Activated naive CD8-positive, alpha-beta T cell treated with anti-CD3 and anti-CD28 coated beads, Interleukin-2, amount 50 U/mL, for 16 hours (primary cell): Measurements from ENCODE around the gene ATF3.

Experiments
- DNase-seq: peaks from one replicate; pipeline ENCODE4 v3.0.0-alpha.2; 2020; ENCODE audit warnings: low read depth, low spot score

Gene ATF3

DNA sequence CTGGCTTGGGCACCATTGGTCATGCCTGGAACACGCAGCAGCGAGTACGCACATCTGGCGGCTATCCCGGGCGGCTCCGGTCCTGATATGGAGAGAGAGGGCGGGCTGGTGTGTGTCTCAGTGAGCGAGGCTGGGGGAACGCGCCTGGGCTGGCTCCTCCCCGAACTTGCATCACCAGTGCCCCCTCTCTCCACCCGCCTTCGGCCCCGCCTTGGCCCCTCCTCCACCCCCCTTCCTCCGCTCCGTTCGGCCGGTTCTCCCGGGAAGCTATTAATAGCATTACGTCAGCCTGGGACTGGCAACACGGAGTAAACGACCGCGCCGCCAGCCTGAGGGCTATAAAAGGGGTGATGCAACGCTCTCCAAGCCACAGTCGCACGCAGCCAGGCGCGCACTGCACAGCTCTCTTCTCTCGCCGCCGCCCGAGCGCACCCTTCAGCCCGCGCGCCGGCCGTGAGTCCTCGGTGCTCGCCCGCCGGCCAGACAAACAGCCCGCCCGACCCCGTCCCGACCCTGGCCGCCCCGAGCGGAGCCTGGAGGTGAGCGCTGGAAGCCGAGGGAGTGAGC lies at the start of gene ATF3:
ATF3 (plus strand) TSS at position 370 of the 567 bp plus-strand sequence. CDS start 6,261 bp downstream, outside the sequence.
- peak; percentile 86 for DNase-seq

DNA sequence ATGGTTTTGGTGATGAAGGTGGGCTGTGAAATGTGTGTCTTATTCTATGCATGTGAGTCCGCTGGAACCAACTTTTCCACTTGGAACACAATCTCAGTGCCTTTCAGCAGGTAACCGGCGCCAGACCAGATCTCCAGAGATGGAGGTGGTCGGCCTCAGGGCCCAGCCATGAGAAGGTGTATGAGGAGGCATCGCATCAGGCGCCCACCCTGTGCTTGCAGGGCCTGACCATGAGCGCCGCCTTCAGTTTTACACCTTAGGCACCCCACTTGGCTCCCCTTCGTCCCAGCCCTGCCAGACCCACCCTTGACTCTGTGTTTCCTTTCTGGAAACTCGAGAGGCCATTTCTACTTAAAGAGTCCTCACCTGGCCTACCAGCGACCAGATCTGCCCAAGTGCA lies 48.6 kb upstream of the ATF3 start:
- DNase-seq: no peak

- DNase-seq: no peak
Observed at GRCh38 chr1:212560933-212561460, 47.6 kb upstream of the ATF3 start.

DNA sequence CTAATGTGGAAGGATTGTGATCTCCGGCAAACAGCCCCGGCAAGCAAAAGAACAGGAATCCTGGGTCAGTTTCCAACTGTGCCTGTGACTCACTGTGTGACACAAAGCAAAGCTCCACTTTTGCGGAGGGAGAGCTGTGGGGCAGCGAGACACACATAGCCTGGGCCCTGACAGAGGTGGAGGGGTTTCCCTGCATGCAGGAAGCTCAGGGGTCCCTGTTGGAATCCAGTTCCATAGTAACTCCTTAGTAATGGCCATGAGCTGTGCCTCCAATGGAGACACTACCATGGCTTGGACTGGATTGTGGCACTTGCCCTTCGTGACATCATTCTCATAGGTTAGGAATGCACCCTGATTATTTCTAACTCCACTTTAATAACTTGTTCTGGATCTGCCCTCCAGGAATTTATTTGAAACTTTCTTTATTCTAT lies 47.0 kb upstream of the ATF3 start:
- DNase-seq: no peak

DNA sequence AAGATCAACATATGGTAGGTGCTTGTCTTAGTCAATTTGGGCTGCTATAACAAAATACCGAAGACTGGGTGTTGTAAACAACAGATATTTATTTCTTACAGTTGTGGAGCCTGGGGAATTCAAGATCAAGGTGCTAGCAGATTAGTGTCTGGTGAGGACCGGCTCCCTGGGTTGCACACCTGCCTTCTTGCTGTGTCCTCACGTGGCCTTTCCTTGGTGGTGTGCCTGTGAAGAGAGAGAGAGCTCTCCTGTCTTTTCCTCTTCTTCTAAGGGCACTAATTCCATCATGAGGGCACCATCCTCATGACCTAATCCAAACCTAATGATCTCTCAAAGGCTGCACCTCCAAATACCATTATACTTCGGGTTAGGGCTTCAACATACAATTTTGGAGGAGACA lies 45.8 kb upstream of the ATF3 start:
- no peak for DNase-seq

DNA sequence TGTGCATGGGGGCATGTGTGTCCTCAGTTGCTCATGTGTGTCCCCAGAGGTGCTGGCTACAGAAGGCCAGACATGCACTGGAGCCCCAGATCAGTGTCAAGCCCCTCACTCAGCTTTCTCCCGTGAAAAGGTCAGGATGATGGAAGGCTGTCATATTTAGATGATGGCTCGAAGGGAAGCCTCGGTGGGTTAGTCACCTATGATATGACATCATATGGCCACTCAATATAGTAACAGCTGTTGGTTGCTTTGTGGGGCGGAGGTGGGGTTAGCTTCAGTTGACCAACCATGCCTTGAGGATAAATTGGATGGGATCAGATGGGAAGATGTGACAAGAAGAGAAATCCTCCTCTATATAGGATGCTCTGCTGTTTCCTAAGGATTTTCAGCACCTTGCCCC lies 43.5 kb upstream of the ATF3 start:
- DNase-seq: no peak

- DNase-seq: no peak
Observed at GRCh38 chr1:212565571-212566305, 42.8 kb upstream of the ATF3 start.

GRCh38 chr1:212566522-212567479 lies 41.8 kb upstream of the ATF3 start:
- DNase-seq: peak; percentile 34

DNA sequence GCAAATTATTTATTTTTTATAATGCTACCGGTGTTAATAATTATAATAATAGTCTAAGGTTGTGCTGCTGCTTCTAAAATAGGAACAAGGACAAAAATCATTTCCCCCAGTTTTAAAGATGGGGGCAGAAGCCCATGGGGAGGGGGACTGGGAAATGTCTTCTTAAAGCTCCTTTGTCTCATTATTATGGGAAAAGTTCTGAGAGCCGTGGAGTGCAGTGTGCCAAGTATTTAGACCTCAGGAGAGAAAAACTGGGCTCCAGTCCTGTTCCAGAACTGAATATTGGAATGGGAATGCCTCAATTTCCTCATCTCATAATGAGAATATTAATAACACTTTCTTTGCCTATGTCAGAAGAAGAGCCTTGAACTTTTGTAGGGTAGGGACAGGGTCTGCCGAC lies 40.9 kb upstream of the ATF3 start:
- no peak for DNase-seq

DNA sequence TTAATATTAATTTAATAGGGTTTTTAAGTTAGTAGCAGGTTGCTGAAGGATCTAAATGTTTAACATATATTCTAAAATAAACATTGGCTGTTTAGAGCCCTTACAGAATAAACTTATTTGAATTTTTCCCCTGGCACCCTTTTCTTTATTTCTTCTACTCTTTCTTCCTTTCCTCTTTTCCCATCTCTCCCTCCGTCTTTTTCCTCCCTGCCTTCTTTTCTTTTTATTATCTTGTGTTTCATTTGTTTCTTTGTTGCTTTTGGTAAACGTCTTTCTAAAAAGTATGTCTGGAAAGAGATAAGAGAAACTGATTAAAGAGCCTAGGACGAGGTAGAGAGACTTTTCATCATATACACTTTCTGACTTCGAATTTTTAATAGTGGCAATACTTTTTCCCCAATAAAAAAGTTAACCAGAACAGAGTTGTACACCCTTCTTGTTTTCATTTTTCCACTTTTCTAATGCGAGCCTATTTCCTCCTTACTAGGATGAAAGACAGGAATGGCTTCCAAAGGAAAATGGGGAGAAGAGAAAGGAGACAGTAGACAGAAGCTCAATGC lies 39.5 kb upstream of the ATF3 start:
- no peak for DNase-seq

- DNase-seq: no peak
Observed at GRCh38 chr1:212574732-212575131, 33.8 kb upstream of the ATF3 start.

DNA sequence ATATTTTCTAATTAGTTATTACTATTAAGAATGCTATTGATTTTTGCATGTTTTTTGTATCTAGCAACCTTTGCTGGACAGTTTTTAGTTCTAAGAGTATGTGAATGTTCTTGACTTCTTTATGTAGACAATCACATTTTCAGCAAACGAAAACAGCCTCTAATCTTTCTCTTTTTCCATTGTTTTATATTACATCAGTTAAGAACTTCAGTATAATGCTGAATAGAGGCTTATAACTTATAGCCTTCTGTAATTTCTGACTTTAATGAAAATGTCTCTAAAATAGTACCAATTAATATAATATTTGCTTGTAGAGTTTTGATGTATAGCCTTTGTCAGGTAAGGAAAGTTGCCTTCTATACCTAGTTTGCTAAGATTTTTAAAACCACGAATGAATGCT lies 33.2 kb upstream of the ATF3 start:
- no peak for DNase-seq

DNA sequence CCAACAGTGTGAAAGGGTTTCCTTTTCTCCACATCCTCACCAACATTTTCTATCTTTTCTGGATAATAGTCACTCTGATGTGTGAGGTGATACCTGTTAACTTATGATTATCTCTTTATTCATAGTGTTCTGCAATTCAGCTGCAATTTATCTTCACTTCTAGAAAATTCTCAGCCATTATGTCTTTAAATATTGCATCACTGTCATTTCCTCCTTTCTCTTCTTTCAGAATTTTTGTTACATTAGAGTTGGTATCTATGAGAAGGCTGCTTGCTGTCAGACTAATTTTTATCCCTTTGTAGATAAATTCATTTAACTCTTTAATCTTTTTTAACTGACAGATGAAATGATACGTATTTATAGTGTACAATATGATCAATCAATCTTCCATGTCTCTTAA lies 30.5 kb upstream of the ATF3 start:
- no peak for DNase-seq

- DNase-seq: no peak
Observed at GRCh38 chr1:212581034-212581433, 27.5 kb upstream of the ATF3 start.

GRCh38 chr1:212582291-212582690 lies 26.3 kb upstream of the ATF3 start:
- no peak for DNase-seq

DNA sequence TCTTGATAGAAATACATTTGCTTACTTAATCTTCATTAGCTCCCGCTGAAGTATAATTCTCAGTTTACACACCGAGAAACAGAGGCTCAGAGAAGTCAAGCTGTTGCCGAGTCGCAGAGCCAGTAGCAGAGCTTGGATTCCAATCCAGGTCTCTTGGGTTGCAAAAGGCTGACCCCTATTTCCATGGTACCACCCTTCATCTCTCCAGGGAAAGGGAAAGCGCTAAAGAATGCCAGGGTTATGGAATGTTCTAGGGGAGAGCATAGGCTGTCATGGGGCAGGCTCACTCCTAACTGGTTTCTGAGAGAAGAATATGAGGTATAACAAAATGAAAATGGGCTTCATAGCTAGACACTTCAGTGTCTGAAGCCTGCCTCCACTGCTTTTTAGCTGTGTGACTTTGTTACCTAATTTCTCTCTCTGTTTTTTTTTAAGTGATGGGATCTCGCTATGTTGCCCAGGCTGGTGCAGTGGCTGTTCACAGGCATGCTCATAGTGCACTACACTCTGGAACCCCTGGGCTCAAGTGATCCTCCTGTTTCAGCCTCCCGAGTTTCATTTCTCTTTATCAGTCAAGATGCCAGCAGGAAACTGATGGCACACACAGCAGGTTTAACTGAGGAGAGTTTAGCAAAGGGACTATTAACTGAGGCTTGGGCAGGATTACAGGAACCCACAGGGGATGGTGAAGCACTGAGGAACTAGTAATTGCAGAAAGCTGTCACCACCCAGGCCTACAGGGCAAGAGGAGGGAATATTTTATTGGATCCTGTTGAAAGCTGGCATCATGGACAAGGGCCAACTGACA lies 25.5 kb upstream of the ATF3 start:
- no peak for DNase-seq

DNA sequence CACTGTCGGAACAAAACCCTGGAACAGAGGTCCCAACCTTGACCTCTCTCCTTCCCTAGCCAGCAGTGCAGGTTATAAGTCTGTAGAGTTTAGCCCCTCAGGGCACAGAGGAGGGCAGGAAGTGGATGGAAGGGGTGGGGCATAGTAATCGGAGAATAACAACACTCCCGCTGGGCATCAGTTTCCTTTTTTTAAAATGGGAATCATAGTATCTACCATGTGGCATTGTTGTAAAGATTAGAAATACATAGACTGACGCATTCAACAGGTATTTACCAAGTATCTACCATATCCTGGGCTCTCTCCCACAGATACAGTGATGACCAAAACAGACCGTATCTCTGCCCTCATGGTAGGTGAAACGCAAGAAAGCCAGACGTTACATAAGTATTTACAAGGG lies 24.9 kb upstream of the ATF3 start:
- no peak for DNase-seq

GRCh38 chr1:212584092-212584886 lies 24.3 kb upstream of the ATF3 start:
- no peak for DNase-seq

DNA sequence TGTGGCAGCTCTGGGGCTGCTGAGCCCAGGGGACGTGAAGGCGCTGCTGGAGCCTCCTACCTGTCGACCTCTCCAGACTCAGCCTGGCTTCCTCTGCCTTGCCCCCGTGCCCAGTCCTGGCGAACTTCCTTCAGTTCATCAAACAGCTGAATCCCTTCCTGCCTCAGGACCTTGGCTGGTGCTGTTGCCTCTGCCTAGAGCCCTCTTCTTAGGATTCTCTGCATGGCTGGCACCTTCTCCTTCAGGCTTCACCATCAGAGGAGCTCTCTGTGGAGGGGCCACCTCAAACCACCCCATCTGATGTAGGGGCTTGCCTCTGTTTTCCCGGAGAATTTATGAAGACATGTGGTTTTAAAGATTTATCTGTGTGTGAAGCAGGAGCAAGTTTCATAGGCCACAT lies 23.4 kb upstream of the ATF3 start:
- no peak for DNase-seq
